Measurements from ENCODE around the gene DNAJB9.

DNAJB9 gene

GRCh38 chr7:108570146-108570755 is 577 bp downstream of the DNAJB9 start:
- no peak for DNase-seq

GRCh38 chr7:108572480-108572879 is 2.8 kb downstream of the DNAJB9 start:
- no peak for DNase-seq

- DNase-seq, result no peak
Measured at GRCh38 chr7:108575156-108575555, 5.5 kb downstream of the DNAJB9 start.

GRCh38 chr7:108576116-108576515 is 6.4 kb downstream of the DNAJB9 start:
- DNase-seq, result no peak

GRCh38 chr7:108578937-108579336 is 9.3 kb downstream of the DNAJB9 start:
- no peak for DNase-seq

GRCh38 chr7:108580298-108580697 is 10.6 kb downstream of the DNAJB9 start:
- no peak for DNase-seq

- no peak for DNase-seq
Measured at GRCh38 chr7:108581655-108582491, 12.2 kb downstream of the DNAJB9 start.

- no peak for DNase-seq
Measured at GRCh38 chr7:108584211-108584610, 14.5 kb downstream of the DNAJB9 start.

- no peak for DNase-seq
Measured at GRCh38 chr7:108585843-108586242, 16.2 kb downstream of the DNAJB9 start.

- DNase-seq, result no peak
Measured at GRCh38 chr7:108586274-108586710, 16.6 kb downstream of the DNAJB9 start.

- DNase-seq, result no peak
Measured at GRCh38 chr7:108589199-108589598, 19.5 kb downstream of the DNAJB9 start.

GRCh38 chr7:108589874-108590273 is 20.2 kb downstream of the DNAJB9 start:
- no peak for DNase-seq

GRCh38 chr7:108590606-108591005 is 20.9 kb downstream of the DNAJB9 start:
- no peak for DNase-seq

- no peak for DNase-seq
Measured at GRCh38 chr7:108592646-108593201, 23.1 kb downstream of the DNAJB9 start.

- DNase-seq, result no peak
Measured at GRCh38 chr7:108596560-108596959, 26.9 kb downstream of the DNAJB9 start.

GRCh38 chr7:108598153-108598552 is 28.5 kb downstream of the DNAJB9 start:
- DNase-seq, result no peak

GRCh38 chr7:108598914-108599580 is 29.4 kb downstream of the DNAJB9 start:
- DNase-seq, result no peak

- no peak for DNase-seq
Measured at GRCh38 chr7:108600399-108600798, 30.7 kb downstream of the DNAJB9 start.

- DNase-seq, result no peak
Measured at GRCh38 chr7:108603656-108604306, 34.1 kb downstream of the DNAJB9 start.

- DNase-seq, result no peak
Measured at GRCh38 chr7:108604307-108605077, 34.8 kb downstream of the DNAJB9 start.

GRCh38 chr7:108605559-108606201 is 36.0 kb downstream of the DNAJB9 start:
- DNase-seq, result no peak

- no peak for DNase-seq
Measured at GRCh38 chr7:108609643-108610042, 40.0 kb downstream of the DNAJB9 start.
